ENCODE results near the gene ERICH6B.

Gene ERICH6B

GRCh38 chr13:45602183-45603170 lies 13.1 kb downstream of the ERICH6B start:
- in situ Hi-C loops (cut with MboI; ENCODE audit: low sequenced_read_pairs), result loop anchor here (25.0 kb wide), 1 partner anchor 510 kb away; the partner anchor contains the start of gene CPB2

GRCh38 chr13:45601680-45602079 lies 13.9 kb downstream of the ERICH6B start:
- in situ Hi-C loops (cut with MboI; ENCODE audit: low sequenced_read_pairs), result loop anchor here (25.0 kb wide), 1 partner anchor 511 kb away; the partner anchor contains the start of gene CPB2

GRCh38 chr13:45598597-45598996 lies 16.9 kb downstream of the ERICH6B start:
- in situ Hi-C loops (cut with MboI; ENCODE audit: low sequenced_read_pairs), result no loop called here

GRCh38 chr13:45596800-45597475 lies 18.6 kb downstream of the ERICH6B start:
- in situ Hi-C loops (cut with MboI; ENCODE audit: low sequenced_read_pairs), result no loop called here

DNA sequence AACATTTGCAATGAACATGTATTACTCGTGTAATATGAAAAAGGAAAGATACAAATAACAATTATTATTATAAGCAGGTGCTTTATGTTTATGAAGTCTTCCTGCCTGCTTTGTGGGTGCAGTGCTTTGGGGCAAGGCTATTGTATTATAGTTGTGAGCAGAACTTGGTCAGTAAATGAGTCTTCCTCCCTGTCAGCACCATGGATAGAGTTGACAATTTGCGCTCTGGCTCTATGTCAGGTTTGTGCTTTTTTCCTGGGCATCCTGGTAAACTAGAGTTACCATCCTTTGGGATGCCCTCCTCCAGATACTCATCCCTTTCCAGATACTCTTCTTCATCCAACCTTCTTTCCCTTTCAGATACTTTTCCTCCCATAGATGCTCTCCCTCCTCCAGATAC lies 19.6 kb downstream of the ERICH6B start:
- in situ Hi-C loops (cut with MboI; ENCODE audit: low sequenced_read_pairs), result no loop called here

DNA sequence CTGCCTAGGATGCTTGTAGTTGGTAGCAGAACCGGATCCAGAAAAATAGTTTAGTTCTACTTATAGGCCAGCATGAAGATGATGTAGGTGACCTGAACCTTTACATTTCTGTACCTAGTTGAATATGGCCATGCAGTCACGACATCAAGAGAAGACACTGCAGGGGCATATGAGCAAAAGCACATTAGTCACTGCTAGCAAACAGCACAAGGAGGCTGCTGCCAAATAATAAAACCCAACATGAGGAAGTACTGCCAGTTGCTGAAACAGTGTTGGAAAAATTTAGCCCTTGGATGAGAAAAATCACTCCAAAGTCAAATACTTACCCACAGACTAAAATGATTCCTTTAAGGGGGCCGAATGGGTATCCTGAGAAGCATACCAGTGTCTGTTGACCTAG lies 20.8 kb downstream of the ERICH6B start:
- in situ Hi-C loops (cut with MboI; ENCODE audit: low sequenced_read_pairs), result no loop called here

- in situ Hi-C loops (cut with MboI; ENCODE audit: low sequenced_read_pairs), result no loop called here
Observed at GRCh38 chr13:45594227-45594626, 21.3 kb downstream of the ERICH6B start.

DNA sequence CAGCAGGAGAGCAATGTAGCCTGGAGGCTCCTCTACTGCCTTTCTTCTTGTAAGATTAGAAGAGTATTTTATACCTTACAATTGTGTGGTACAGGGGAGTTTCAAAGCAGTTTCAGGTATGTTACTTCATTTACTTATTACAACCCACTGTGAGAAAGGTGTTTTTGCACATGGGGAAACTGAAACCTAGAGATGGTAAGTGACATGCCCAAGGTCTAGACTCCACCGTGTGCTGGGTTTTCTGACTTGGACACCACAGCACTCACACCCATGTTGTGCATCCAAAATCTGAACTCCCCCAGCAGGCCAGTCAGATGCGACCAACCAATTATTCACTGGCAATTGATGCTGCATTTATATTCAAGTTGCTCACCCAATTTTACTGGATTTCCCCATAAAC lies 22.8 kb downstream of the ERICH6B start:
- in situ Hi-C loops (cut with MboI; ENCODE audit: low sequenced_read_pairs), result no loop called here

DNA sequence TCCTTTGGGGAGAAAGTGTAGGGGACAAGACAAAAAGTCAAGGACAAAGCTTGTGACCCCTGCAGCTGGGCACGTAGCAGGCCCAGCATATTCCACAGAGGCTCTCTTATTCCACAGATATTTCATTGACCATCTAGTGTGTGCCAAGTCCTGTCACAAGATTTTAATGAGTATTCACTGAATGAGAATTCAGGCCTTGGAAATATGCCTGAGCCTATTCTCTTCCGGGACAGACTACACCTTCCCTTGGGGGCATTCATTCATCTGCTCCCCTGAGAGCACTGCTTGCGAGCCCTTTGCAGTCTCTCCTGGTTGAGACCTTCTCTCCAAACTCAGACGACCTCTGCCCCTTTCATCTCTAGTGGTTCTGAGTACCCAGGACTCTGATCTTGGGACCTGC lies 25.5 kb downstream of the ERICH6B start:
- in situ Hi-C loops (cut with MboI; ENCODE audit: low sequenced_read_pairs), result no loop called here

DNA sequence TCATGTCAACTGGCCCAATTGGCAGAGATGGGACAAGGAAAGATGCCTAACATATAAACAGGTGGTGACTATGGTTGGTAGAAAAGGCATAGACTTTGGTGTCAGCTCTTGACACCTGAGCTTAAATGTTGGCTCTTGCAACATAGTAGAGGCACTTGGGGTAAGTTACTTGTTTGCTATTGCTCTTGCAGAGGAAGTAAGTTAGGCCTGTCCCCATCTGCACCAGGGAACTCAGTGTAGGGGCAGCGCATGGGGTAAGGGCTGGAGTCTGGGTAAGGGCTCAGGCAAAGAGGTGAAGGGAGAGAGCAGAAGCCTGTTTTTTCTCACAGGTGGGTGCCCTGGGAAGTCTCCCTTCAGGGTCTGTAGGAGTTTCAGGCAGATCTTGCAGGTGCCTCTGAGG lies 27.6 kb downstream of the ERICH6B start:
- in situ Hi-C loops (cut with MboI; ENCODE audit: low sequenced_read_pairs), result no loop called here

GRCh38 chr13:45584816-45585215 lies 30.7 kb downstream of the ERICH6B start:
- in situ Hi-C loops (cut with MboI; ENCODE audit: low sequenced_read_pairs), result no loop called here

GRCh38 chr13:45582408-45583076 lies 33.0 kb downstream of the ERICH6B start:
- in situ Hi-C loops (cut with MboI; ENCODE audit: low sequenced_read_pairs), result no loop called here

DNA sequence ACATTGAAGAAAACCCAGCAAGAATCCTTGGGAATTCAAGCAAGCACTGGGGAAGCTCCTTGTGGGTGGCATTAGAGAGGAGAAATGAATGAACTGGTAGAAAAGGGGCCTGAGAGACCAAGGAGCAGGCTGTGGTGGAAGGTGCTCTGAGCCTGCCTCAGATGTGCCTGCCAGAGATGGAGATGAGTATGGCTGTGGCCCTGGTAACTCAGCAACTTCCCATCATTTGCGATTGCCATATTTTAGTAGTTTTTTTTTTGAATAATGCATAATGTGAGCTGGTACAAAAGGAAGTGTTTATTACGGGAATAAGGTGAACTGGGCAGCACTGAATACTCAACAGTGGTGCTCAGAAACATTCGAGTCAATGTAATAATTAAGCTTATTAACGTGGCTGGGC lies 39.1 kb downstream of the ERICH6B start:
- in situ Hi-C loops (cut with MboI; ENCODE audit: low sequenced_read_pairs), result no loop called here

GRCh38 chr13:45575830-45576180 lies 39.7 kb downstream of the ERICH6B start:
- in situ Hi-C loops (cut with MboI; ENCODE audit: low sequenced_read_pairs), result no loop called here

DNA sequence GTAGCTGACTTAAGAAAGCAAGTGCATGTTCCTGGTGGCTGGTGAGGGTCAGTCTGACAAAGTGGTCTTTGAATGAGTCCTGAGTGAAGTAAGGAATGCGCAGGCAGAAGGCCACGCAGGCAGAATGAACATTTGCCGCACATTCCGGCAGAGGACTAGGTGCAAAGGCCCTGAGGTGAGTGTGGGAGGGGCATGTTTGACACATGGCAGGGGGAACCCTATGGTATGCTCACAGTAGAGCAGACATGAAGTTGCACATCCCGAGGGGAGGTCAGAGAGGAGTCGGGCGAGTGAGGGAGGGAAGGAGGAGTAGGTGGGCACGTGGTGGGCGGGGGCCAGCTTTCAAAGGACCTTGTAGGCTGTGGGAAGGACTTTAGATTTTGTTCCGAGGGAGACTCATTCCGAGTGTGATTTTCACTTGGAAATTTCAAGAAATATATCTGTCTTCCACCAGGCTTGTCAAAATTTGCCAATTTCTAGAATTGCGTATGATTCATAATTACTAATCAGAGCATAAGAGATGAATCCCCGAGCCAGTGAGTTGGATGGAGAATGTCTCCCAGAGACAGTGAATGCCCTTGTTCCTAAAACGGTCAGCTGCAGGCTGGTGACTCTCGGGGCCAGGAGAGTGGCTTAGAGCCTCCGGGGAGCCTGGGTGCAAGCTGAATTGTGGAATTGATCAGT lies 40.3 kb downstream of the ERICH6B start:
- in situ Hi-C loops (cut with MboI; ENCODE audit: low sequenced_read_pairs), result no loop called here

DNA sequence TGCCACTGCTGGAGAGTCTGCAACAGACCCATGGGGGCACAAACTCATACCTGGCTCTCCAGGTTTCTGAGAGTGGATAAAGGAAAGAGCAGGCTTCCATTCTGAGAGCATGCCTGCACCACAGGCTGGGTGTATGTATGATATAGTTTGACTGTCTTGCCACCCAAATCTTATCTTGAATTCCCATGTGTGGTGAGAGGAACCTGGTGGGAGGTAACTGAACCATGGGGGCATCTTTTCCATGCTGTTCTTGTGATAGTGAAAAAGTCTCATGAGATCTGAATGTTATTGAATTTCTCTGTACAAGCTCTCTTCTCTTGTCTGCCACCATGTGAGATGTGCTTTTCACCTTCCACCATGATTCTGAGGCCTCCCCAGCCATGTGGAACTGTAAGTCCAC lies 50.2 kb downstream of the ERICH6B start:
- in situ Hi-C loops (cut with MboI; ENCODE audit: low sequenced_read_pairs), result no loop called here

DNA sequence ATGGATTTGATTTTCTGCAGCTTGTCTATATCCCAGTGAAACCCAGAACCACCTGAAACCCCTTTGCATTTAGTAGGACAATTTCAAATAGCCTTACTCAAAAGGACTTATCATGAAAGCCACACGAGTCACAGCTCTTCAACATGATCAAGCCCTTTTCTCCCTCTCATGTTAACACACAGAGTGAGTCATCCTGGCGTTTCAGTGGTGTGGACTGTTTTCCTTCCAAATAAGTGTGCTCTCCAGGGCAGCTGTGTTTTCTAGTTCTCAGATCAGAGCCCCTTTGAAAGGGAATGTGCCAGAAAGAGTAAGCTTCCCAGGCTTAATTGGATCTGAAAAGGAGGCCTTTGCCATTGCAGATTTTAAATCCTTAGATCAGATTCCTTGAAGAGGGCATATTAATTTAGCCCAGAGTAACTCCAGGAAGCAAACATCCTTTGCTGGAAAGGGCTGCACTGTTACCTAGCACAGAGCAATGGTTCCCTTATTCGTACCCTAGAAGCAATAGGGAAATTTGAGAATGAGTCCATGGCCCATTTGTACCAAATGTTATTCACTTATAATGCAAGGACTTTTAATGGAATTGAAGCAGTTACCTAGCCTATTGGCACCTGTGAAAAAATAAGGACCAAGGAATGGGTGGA lies 51.3 kb downstream of the ERICH6B start:
- in situ Hi-C loops (cut with MboI; ENCODE audit: low sequenced_read_pairs), result no loop called here

- in situ Hi-C loops (cut with MboI; ENCODE audit: low sequenced_read_pairs), result no loop called here
Observed at GRCh38 chr13:45554604-45555109, 60.9 kb downstream of the ERICH6B start.

GRCh38 chr13:45548281-45548680 lies 67.3 kb downstream of the ERICH6B start:
- in situ Hi-C loops (cut with MboI; ENCODE audit: low sequenced_read_pairs), result no loop called here

- in situ Hi-C loops (cut with MboI; ENCODE audit: low sequenced_read_pairs), result no loop called here
Observed at GRCh38 chr13:45546410-45546765, 69.2 kb downstream of the ERICH6B start.

Data from HL-60/S4 treated with retinoic acid at 250 ng/mL for 4 days and 3 days (cell line).